Common myeloid progenitor, CD34-positive (primary cell): Measurements from ENCODE around the gene FEZ2.

Experiments used
- CTCF ChIA-PET: fragments of 350-600 bp; sonication (Branson Sonifier 250); formaldehyde crosslinking; loops from one replicate; lab custom pipeline; 2021; ENCODE audit warnings: antibody characterized with exemption; lab: Charles Lee
- POLR2A ChIA-PET: fragments of 350-600 bp; sonication (Branson Sonifier 250); formaldehyde crosslinking; loops from one replicate; lab custom pipeline; 2021; ENCODE audit warnings: antibody characterized with exemption; lab: Charles Lee
- DNase-seq, 3 donors: peaks; one replicate each; pipeline versions ENCODE4 v3.0.0 to v3.0.0-alpha.2; 2013
- H3K27ac ChIP-seq, 2 experiments: 1 replicate in 1 of 2; 2 replicates in 1 of 2; pipeline ENCODE4 v1.7.0; 2013; ENCODE audit warnings: inconsistent platforms in 2 of 2, low read length in 2 of 2, mild to moderate bottlenecking in 2 of 2, low read depth in 1 of 2, moderate library complexity in 1 of 2; ENCODE audit not compliant: severe bottlenecking in 2 of 2, insufficient read depth in 1 of 2, poor library complexity in 1 of 2
- H3K27me3 ChIP-seq, 5 experiments: replicated peaks in 2 of 5; 1 replicate in 3 of 5; 2 replicates in 2 of 5; pipeline versions ENCODE4 v1.6.1 to v1.7.0; 2013; ENCODE audit warnings: low read length in 4 of 5, mild to moderate bottlenecking in 2 of 5, moderate library complexity in 2 of 5, inconsistent platforms in 1 of 5; ENCODE audit not compliant: insufficient read depth in 5 of 5, control insufficient read depth in 4 of 5
- H3K36me3 ChIP-seq, 4 experiments: 1 replicate in 2 of 4; 2 replicates in 2 of 4; pipeline versions ENCODE4 v1.6.1 to v1.7.0; 2013; ENCODE audit warnings: low read length in 3 of 4, control low read depth in 1 of 4, mild to moderate bottlenecking in 1 of 4; ENCODE audit not compliant: control insufficient read depth in 4 of 4, insufficient read depth in 4 of 4
- H3K4me1 ChIP-seq, 4 experiments: 1 replicate in 3 of 4; 2 replicates in 1 of 4; pipeline versions ENCODE4 v1.6.1 to v1.7.1; 2013; ENCODE audit warnings: low read length in 3 of 4, mild to moderate bottlenecking in 3 of 4, control low read depth in 1 of 4, inconsistent platforms in 1 of 4, moderate library complexity in 1 of 4; ENCODE audit not compliant: control insufficient read depth in 4 of 4, insufficient read depth in 4 of 4; ENCODE audit errors: control extremely low read depth in 1 of 4
- H3K4me3 ChIP-seq, 7 experiments: 1 replicate in 4 of 7; 2 replicates in 3 of 7; pipeline versions ENCODE4 v1.5.1 to v1.7.0; 2013; ENCODE audit warnings: mild to moderate bottlenecking in 7 of 7, low read length in 6 of 7, moderate library complexity in 6 of 7, inconsistent platforms in 2 of 7, low read depth in 2 of 7, control low read depth in 1 of 7; ENCODE audit not compliant: insufficient read depth in 4 of 7, control insufficient read depth in 1 of 7; ENCODE audit errors: extremely low read depth in 1 of 7
- H3K9me3 ChIP-seq, 5 experiments: 1 replicate in 4 of 5; 2 replicates in 1 of 5; pipeline versions ENCODE4 v1.6.1 to v1.7.1; 2013; ENCODE audit warnings: low read length in 4 of 5, mild to moderate bottlenecking in 2 of 5, inconsistent platforms in 1 of 5, low read depth in 1 of 5, moderate library complexity in 1 of 5; ENCODE audit not compliant: control insufficient read depth in 4 of 5, insufficient read depth in 2 of 5; ENCODE audit errors: control extremely low read depth in 1 of 5
- WGBS: methylation state at CpG from one replicate; pipeline ENCODE4 v1.1.5; 2013; ENCODE audit not compliant: insufficient coverage; 5-methylcytosine and 5-hydroxymethylcytosine counted together

FEZ2 gene

DNA sequence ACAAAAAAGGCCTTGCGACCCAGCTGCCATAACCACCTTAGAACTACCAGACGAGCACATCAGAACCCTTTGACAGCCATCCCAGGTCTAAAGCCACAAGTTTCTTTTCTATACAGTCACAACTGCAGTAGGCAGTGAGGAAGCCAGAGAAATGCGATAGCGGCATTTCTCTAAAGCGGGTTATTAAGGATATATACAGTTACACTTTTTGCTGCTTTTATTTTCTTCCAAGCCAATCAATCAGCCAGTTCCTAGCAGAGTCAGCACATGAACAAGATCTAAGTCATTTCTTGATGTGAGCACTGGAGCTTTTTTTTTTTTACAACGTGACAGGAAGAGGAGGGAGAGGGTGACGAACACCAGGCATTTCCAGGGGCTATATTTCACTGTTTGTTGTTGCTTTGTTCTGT lies 48.8 kb downstream of the FEZ2 start:
- CTCF ChIA-PET = no interaction called here
- peak; percentile 31 to 74 (median 63) for DNase-seq
- Histone ChIP-seq H3K36me3 (peaks cover 8 to 43% (median 27%) of the 10 kb centered on the region in 4 experiments), H3K4me1 (peaks cover 6 to 26% (median 16%) of the 10 kb centered on the region in 4 experiments), H3K27ac (peak overlapping the region in 1 of 2 experiments; percentile 47), H3K4me3 (peak overlapping the region in 2 of 7 experiments; percentile 5 to 55), H3K9me3 (no peaks in the 10 kb centered on the region), H3K27me3 (no peaks in the 10 kb centered on the region)
- 7% methylated on average over 2 of the region's 7 CpGs for WGBS
- POLR2A ChIA-PET = no interaction called here

DNA sequence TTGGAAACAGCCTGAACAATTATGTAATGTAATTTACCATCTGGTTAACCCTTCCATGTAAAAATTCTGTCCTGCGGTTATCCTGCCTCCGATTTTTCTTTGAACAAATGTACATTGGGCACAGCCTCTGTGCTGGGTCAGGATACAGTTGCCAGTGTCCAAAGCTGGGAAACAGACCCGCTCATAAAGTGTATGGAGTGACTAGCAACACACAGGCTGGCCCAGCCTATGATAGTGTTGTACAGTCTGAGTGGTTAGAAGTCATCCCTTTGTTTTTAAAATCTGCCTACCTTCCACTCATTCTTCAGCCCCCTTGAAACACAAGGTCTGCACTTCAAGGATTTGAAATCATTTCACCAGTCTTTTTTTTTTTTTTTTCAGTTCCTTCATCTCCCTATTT lies 50.1 kb downstream of the FEZ2 start:
- H3K4me1 ChIP-seq = peaks cover 0 to 15% (median 7%) of the 10 kb centered on the region in 4 experiments
- POLR2A ChIA-PET = no interaction called here

DNA sequence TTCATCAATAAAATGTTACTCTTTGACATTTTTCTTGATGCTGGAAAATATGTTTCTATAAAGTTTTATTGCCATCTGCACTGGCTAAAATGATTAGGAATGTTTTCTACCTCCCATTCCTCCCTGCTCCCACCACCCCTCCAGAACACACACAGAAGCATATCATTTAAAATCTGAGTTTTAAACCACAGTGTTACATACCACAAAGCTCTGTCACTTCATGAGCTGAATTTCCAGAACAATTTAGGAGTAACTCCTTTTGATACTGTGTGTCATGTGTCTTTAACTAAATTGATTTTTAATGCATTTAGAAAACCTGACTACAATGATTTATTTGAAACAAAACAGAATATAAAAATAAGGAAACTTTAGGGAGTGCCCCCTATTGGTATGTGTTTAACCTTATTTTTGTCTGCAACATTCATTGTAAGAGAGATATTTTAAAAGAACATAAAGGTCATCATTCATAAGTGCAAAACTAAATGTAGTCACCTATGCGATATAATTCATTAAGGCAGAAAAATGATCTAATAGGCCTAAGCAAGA lies 52.0 kb downstream of the FEZ2 start:
- CTCF ChIA-PET = interaction anchor here (1.8 kb wide), 1 partner anchor 9 kb away, joined by 8 read pairs; no protein-coding TSS in a partner anchor
- no peaks in the 10 kb centered on the region for H3K27me3 ChIP-seq
- H3K9me3 ChIP-seq = no peaks in the 10 kb centered on the region
- no peak overlapping the region for H3K27ac ChIP-seq
- POLR2A ChIA-PET = no interaction called here
- peaks cover 0 to 26% (median 12%) of the 10 kb centered on the region in 4 experiments for H3K4me1 ChIP-seq
- no peak for DNase-seq
- peaks cover 3 to 26% (median 21%) of the 10 kb centered on the region in 4 experiments for H3K36me3 ChIP-seq
- WGBS = no CpG with 5 or more reads among the region's 1 CpG
- no peak overlapping the region for H3K4me3 ChIP-seq

More for the DNA sequence above, 50.1 kb downstream of the FEZ2 start:
- no peaks in the 10 kb centered on the region for H3K27me3 ChIP-seq
- DNase-seq = no peak
- CTCF ChIA-PET = interaction anchor here (0.6 kb wide), 1 partner anchor 76 kb away, joined by 3 read pairs; no protein-coding TSS in a partner anchor
- no peak overlapping the region for H3K4me3 ChIP-seq
- H3K27ac ChIP-seq = no peak overlapping the region
- WGBS = 96% methylated on average over 2 of the region's 3 CpGs
- no peaks in the 10 kb centered on the region for H3K9me3 ChIP-seq
- peaks cover 8 to 44% (median 25%) of the 10 kb centered on the region in 4 experiments for H3K36me3 ChIP-seq

DNA sequence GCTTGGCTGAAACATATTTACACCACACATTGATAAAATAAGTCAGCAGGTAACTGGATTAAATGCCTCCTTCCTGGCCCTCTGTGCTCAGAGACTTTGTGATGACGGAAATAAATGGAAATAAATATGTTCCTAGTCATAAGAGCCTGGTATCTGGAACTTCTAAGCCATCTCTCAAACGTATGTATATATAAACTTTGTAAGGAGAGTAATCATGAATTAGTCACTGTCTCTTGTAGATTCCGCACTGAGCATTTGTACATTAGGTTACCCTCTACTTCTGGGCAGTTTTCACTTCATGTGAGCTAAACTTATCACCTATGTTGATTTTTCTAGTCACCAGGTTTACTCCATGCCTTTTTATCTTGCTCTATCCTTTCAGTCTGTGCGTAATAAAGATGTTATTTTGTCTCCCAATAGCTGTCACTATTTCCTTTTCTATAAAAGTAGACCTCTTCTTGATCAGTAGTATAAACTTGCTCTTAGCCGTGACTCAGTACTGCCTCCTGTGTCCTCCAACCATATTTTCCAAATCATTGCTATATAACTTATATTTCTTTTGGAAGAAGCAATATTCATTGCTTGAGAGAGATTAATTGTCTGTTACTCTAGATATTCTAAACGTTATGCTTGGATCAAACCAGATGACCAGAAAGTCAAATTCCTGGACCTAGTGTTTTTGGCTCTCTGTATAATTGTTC lies 53.2 kb downstream of the FEZ2 start:
- Histone ChIP-seq H3K4me1 (peaks cover 0 to 23% (median 10%) of the 10 kb centered on the region in 4 experiments), H3K4me3 (no peak overlapping the region), H3K27me3 (no peaks in the 10 kb centered on the region), H3K9me3 (no peaks in the 10 kb centered on the region), H3K27ac (no peak overlapping the region), H3K36me3 (peaks cover 3 to 27% (median 22%) of the 10 kb centered on the region in 4 experiments)
- DNase-seq = no peak
- 100% methylated on average over 3 of the region's 6 CpGs for WGBS
- CTCF ChIA-PET = interaction anchor here (0.8 to 1.5 kb wide), 3 partner anchors 17 to 28 kb away, joined by 3 to 4 read pairs (median 3); no protein-coding TSS in a partner anchor
- POLR2A ChIA-PET = no interaction called here

DNA sequence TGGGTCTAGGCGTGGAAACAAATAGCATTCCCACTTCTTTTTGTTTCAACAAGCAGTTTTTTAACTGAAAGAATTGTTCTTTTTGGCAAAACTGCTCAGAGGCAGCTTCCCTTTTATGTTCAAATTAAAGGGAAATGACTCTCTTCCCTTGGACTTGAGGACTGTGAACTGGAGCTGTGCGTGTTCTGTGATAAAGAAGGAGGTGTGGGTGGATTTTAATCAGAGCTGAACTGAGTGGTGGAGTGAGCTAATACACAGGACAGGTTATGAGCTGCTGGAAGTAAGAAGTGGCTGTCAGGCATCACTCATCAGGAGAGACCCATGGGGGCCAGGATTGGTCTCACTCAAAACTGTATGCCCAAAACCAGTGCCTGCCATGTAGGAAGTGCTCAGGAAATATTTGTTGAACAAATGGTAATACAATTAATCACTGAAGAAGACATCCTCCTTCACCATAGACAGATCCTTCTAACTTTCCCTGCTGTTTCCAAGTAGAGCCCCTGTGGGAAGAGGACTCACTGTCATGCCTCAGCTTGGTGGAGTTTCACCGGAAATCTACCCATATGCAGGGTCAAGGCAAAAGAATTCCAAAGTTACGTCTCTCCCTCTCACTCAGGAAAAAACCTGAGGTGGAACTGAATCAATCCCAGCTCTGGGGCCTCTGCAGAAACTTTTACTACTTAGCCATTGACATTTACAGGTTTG lies 55.9 kb downstream of the FEZ2 start:
- H3K9me3 ChIP-seq = no peaks in the 10 kb centered on the region
- peaks cover 0 to 18% (median 8%) of the 10 kb centered on the region in 4 experiments for H3K4me1 ChIP-seq
- ChIA-PET POLR2A (no interaction called here), CTCF (interaction anchor here (1.1 to 1.2 kb wide), 3 partner anchors 18 to 122 kb away, joined by 3 read pairs; no protein-coding TSS in a partner anchor)
- no peak overlapping the region for H3K4me3 ChIP-seq
- H3K27me3 ChIP-seq = no peaks in the 10 kb centered on the region
- H3K27ac ChIP-seq = no peak overlapping the region
- peak; percentile 7 to 52 (median 35) for DNase-seq
- peaks cover 3 to 14% (median 12%) of the 10 kb centered on the region in 4 experiments for H3K36me3 ChIP-seq
- WGBS = 53% methylated on average over 4 of the region's 4 CpGs

DNA sequence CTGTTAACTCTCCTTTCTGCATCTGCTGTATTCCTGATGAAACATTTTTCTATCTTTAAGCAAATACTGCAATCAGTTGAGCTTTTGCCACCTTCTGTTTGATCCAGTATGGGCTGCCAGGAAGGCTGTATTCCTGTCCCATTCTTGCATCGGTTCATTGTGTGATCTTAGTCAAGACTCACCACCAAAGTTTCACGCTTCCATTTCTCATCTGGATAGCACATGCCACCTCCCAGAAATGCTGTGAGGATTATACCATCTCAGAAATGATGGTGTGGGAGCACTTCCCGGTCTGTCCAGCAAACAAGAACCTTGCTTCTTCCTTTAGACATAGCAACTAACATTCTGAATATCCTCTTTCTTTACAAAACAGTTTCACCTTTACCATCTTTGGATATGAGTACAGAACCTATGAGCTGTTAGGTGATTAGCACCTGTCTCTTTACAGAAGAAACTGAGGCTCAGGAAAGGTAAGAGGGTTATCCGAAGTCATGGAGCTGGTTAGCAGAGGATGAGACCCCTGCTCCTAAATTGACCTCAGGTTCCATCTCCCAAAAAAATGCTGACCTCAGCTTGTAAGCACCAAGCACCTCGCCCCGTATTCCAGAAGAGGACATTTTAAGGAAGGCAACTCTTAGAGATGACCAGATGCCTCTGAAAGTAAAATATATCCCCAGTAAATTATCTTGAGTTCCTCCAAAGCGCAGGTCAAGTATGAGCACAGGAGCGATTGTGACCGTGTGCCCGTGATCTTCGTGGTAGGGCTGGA lies 56.8 kb downstream of the FEZ2 start:
- no peaks in the 10 kb centered on the region for H3K9me3 ChIP-seq
- no peak overlapping the region for H3K4me3 ChIP-seq
- peaks cover 3 to 12% (median 11%) of the 10 kb centered on the region in 4 experiments for H3K36me3 ChIP-seq
- CTCF ChIA-PET = interaction anchor here (1.1 to 1.2 kb wide), 3 partner anchors 17 to 123 kb away, joined by 3 read pairs; no protein-coding TSS in a partner anchor
- peaks cover 0 to 18% (median 8%) of the 10 kb centered on the region in 4 experiments for H3K4me1 ChIP-seq
- no peak for DNase-seq
- POLR2A ChIA-PET = interaction anchor here (0.6 kb wide), 1 partner anchor 13 kb away, joined by 3 read pairs; no protein-coding TSS in a partner anchor
- WGBS = 97% methylated on average over 5 of the region's 11 CpGs
- no peaks in the 10 kb centered on the region for H3K27me3 ChIP-seq
- no peak overlapping the region for H3K27ac ChIP-seq
